Stomach (tissue), 9 donors: ENCODE data around the gene C1orf53. TPM values are rescaled to one million over a fixed set of nuclear protein-coding genes. Genes with fewer than 3 reads are reported as not detected.

Experiments
- DNase-seq, 2 donors: peaks; one replicate each; pipeline versions ENCODE4 v3.0.0 to v3.0.0-alpha.2; 2013 to 2019
- H3K27ac ChIP-seq, 5 donors: fragments of 200-600 bp in 4 of 5; sonication (generic) in 4 of 5; one replicate each; pipeline ENCODE4 v1.5.1; 2013 to 2019; ENCODE audit warnings: mild to moderate bottlenecking in 1 of 5, moderate library complexity in 1 of 5
- H3K27me3 ChIP-seq, 3 donors: fragments of 200-600 bp; sonication (generic); one replicate each; pipeline ENCODE4 v1.5.1; 2017 to 2019; ENCODE audit warnings: mixed run types in 1 of 3
- H3K36me3 ChIP-seq, 4 donors: fragments of 200-600 bp; sonication (generic); 1 replicate in 3 of 4; 2 replicates in 1 of 4; pipeline ENCODE4 v1.5.1; 2016 to 2019
- H3K4me1 ChIP-seq, 4 donors: fragments of 200-600 bp; sonication (generic); one replicate each; pipeline ENCODE4 v1.5.1; 2016 to 2019
- H3K4me3 ChIP-seq, 4 donors: fragments of 200-600 bp; sonication (generic) in 3 of 4; one replicate each; pipeline ENCODE4 v1.5.1; 2016 to 2019; ENCODE audit warnings: mild to moderate bottlenecking in 1 of 4
- H3K9me3 ChIP-seq, 4 donors: fragments of 200-600 bp; sonication (generic); one replicate each; pipeline ENCODE4 v1.5.1; 2016 to 2019
- CTCF ChIP-seq, 7 experiments: fragments of 450-650 bp in 4 of 7; fragments of 200-600 bp in 3 of 7; sonication (generic) in 3 of 7; IDR thresholded peaks; one replicate each; pipeline ENCODE4 v1.5.1; 2016 to 2019; ENCODE audit warnings: antibody characterized with exemption in 7 of 7, control low read depth in 2 of 7, mild to moderate bottlenecking in 1 of 7
- EP300 ChIP-seq: sonication (generic); formaldehyde crosslinking; IDR thresholded peaks from one replicate; pipeline ENCODE4 v1.6.1; 2017; ENCODE audit warnings: antibody characterized with exemption
- POLR2A ChIP-seq, 4 donors: fragments of 450-650 bp; IDR thresholded peaks; one replicate each; pipeline ENCODE4 v1.6.1; 2016; ENCODE audit warnings: antibody characterized with exemption in 4 of 4, control low read depth in 2 of 4, mild to moderate bottlenecking in 1 of 4, moderate library complexity in 1 of 4
- POLR2AphosphoS5 ChIP-seq, 3 donors: sonication (generic); formaldehyde crosslinking; IDR thresholded peaks; one replicate each; pipeline ENCODE4 v1.6.1; 2016; ENCODE audit warnings: antibody characterized with exemption in 3 of 3
- WGBS, 5 donors: extraction: QIAGEN DNeasy Blood & Tissue Kit in 3 of 5; methylation state at CpG; one replicate each; pipeline versions ENCODE4 v1.1.5 to v1.1.7; 2013 to 2018; 5-methylcytosine and 5-hydroxymethylcytosine counted together
- intact Hi-C: fragments of 100-400 bp; cut with DNase I; formaldehyde crosslinking; loops from one replicate; pipeline ENCODE4 v1.15.1; 2023; ENCODE audit warnings: low total_unique reads
- polyA plus RNA-seq, 3 donors: library from polyadenylated mRNA; stranded (reverse); fragments of 200-250 nt; gene quantifications; one replicate each; pipeline ENCODE4 v1.2.3, GENCODE V29; 2013
- total RNA-seq, 5 donors: library from RNA; depleted of rRNA; stranded (reverse); fragments of >200 nt; gene quantifications; one replicate each; pipeline versions ENCODE4 v1.1.0 to v1.2.3, GENCODE V29; 2014 to 2016
- donor health status: healthy with polysubstance abuse.
- donor health status: Bipolar disorder and iron deficiency.
- donor health status: healthy.

Gene C1orf53
- total and polyA plus RNA-seq, 8 donors, result 3.9 to 11.7 TPM; not detected in 6

DNA sequence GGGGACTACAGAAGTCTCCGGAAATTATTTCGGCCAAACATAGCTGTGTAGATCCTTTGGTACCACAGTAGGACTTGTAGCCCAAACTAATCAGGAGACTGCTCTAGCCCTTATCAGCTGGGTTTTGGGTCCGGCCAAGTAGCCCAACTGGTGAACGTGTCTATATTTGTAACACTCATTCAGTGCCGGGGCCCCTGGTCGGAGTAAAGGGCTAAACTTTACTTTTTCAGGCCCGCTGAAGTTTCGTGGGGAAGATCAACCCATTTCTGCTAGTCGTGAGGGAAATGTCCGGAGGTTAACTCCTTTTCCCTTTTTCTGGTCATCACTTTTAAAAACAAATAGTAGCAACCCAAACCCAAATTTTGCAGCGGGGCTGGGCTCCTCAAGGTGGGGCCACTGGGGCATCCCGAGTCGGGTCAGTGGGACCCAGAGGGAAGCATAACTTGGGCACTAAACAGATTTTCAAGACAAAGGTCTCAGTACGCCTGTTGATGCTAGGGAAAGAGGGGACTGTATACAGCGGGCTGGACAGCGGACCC lies 16.4 kb downstream of the C1orf53 start:
- WGBS, 5 donors, result 10 to 16% (median 12%) methylated on average over 16 of the region's 16 CpGs
- intact Hi-C loops, result no loop called here
- peaks cover 31 to 69% (median 50%) of the 10 kb centered on the region in 4 donors for H3K4me1 ChIP-seq
- H3K9me3 ChIP-seq, result peaks cover 0 to 11% (median 0%) of the 10 kb centered on the region in 4 donors
- H3K27me3 ChIP-seq, result peaks cover 32 to 99% (median 92%) of the 10 kb centered on the region in 3 donors
- DNase-seq, result no peak
- H3K36me3 ChIP-seq, result no peaks in the 10 kb centered on the region
- TF ChIP-seq POLR2A (IDR thresholded peaks at IDR 0.05) (no peak), EP300 (no peak), CTCF (IDR thresholded peaks at IDR 0.05) (no peak), POLR2AphosphoS5 (IDR thresholded peaks at IDR 0.05) (no peak)
- H3K27ac ChIP-seq, result no peak overlapping the region
- H3K4me3 ChIP-seq, result peak overlapping the region in 1 of 4 donors; percentile 54

GRCh38 chr1:197919346-197920066 lies 17.1 kb downstream of the C1orf53 start:
- Histone ChIP-seq H3K27ac (no peak overlapping the region), H3K27me3 (peaks cover 28 to 99% (median 86%) of the 10 kb centered on the region in 3 donors), H3K4me1 (peaks cover 31 to 62% (median 50%) of the 10 kb centered on the region in 4 donors), H3K9me3 (peaks cover 0 to 11% (median 0%) of the 10 kb centered on the region in 4 donors), H3K36me3 (no peaks in the 10 kb centered on the region), H3K4me3 (peak overlapping the region in 2 of 4 donors; percentile 3 to 20)
- intact Hi-C loops, result no loop called here
- no peak for DNase-seq
- no peak for TF ChIP-seq POLR2A (IDR thresholded peaks at IDR 0.05)
- no peak for TF ChIP-seq POLR2AphosphoS5 (IDR thresholded peaks at IDR 0.05)
- no peak for TF ChIP-seq EP300
- TF ChIP-seq CTCF (IDR thresholded peaks at IDR 0.05), result no peak
- WGBS, 5 donors, result 7 to 17% (median 10%) methylated on average over 19 to 35 of the region's 35 CpGs

GRCh38 chr1:197920067-197920396 lies 17.6 kb downstream of the C1orf53 start:
- WGBS, 5 donors, result 4 to 17% (median 7%) methylated on average over 8 to 11 of the region's 11 CpGs
- Histone ChIP-seq H3K27me3 (peaks cover 28 to 95% (median 80%) of the 10 kb centered on the region in 3 donors), H3K4me3 (peak overlapping the region in 2 of 4 donors; percentile 3 to 20), H3K27ac (no peak overlapping the region), H3K4me1 (peaks cover 31 to 62% (median 50%) of the 10 kb centered on the region in 4 donors), H3K9me3 (peaks cover 0 to 11% (median 0%) of the 10 kb centered on the region in 4 donors), H3K36me3 (no peaks in the 10 kb centered on the region)
- intact Hi-C loops, result no loop called here
- TF ChIP-seq CTCF (IDR thresholded peaks at IDR 0.05) (no peak), POLR2A (IDR thresholded peaks at IDR 0.05) (no peak), EP300 (no peak), POLR2AphosphoS5 (IDR thresholded peaks at IDR 0.05) (no peak)
- DNase-seq, result no peak

GRCh38 chr1:197920414-197921117 lies 18.1 kb downstream of the C1orf53 start:
- H3K4me3 ChIP-seq, result peak overlapping the region in 1 of 4 donors; percentile 20
- H3K27me3 ChIP-seq, result peaks cover 28 to 95% (median 75%) of the 10 kb centered on the region in 3 donors
- H3K9me3 ChIP-seq, result peaks cover 0 to 11% (median 0%) of the 10 kb centered on the region in 4 donors
- H3K36me3 ChIP-seq, result no peaks in the 10 kb centered on the region
- DNase-seq, result no peak
- WGBS, 5 donors, result 17 to 24% (median 21%) methylated on average over 19 of the region's 19 CpGs
- no peak overlapping the region for H3K27ac ChIP-seq
- intact Hi-C loops, result no loop called here
- TF ChIP-seq EP300 (no peak), POLR2AphosphoS5 (IDR thresholded peaks at IDR 0.05) (no peak), CTCF (IDR thresholded peaks at IDR 0.05) (no peak), POLR2A (IDR thresholded peaks at IDR 0.05) (no peak)
- peaks cover 31 to 58% (median 47%) of the 10 kb centered on the region in 4 donors for H3K4me1 ChIP-seq
